ENCODE results near the gene TMTC2.

The TMTC2 gene

DNA sequence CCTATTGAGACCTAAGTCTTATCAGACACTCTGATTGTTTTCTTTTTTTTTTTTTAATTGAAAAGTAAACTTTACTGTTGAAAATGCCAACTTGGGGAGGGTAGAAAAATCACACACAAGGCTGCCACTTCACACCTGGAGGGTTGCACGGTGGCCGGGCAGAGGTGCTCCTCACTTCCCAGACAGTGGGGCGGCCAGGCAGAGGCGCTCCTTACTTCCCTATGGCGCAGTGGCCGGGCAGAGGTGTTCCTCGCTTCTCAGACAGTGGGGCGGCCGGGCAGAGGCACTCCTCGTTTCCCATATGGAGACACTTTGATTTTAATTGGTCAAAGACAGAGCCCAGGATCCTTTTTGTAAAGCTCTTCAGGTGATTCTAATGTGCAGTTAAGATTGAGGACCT is 399.3 kb downstream of the TMTC2 start:
- no peak for DNase-seq (ENCODE audit: low read depth)
- TF ChIP-seq, protein P1, sequence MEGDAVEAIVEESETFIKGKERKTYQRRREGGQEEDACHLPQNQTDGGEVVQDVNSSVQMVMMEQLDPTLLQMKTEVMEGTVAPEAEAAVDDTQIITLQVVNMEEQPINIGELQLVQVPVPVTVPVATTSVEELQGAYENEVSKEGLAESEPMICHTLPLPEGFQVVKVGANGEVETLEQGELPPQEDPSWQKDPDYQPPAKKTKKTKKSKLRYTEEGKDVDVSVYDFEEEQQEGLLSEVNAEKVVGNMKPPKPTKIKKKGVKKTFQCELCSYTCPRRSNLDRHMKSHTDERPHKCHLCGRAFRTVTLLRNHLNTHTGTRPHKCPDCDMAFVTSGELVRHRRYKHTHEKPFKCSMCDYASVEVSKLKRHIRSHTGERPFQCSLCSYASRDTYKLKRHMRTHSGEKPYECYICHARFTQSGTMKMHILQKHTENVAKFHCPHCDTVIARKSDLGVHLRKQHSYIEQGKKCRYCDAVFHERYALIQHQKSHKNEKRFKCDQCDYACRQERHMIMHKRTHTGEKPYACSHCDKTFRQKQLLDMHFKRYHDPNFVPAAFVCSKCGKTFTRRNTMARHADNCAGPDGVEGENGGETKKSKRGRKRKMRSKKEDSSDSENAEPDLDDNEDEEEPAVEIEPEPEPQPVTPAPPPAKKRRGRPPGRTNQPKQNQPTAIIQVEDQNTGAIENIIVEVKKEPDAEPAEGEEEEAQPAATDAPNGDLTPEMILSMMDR (IDR thresholded peaks at IDR 0.05; ENCODE audit: control insufficient read depth, extremely low read depth, insufficient read depth) = no peak
- no peak overlapping the region for H3K4me3 ChIP-seq (ENCODE audit: low read depth, low read length)

DNA sequence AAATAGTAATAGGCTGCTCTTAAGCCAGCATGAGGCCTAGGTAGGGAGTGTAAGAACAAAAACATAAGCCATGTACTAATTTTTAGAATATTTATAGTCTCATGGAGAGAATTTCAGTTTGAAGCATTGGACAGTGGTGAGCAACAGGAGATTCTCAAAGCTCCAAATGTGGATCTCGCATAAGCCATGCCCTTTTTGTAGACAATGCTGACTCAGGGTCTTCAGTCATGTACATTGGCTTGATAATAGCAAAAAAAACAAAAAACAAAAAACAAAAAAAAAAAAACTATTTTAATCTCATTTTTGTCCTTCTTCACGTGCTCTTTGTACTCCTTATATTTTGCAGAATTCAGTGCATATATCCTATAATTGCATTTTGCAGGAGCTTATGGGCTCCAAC is 402.9 kb downstream of the TMTC2 start:
- TF ChIP-seq, protein P1 (IDR thresholded peaks at IDR 0.05; ENCODE audit: control insufficient read depth, extremely low read depth, insufficient read depth) = no peak
- no peak overlapping the region for H3K4me3 ChIP-seq (ENCODE audit: low read depth, low read length)
- DNase-seq (ENCODE audit: low read depth) = no peak

DNA sequence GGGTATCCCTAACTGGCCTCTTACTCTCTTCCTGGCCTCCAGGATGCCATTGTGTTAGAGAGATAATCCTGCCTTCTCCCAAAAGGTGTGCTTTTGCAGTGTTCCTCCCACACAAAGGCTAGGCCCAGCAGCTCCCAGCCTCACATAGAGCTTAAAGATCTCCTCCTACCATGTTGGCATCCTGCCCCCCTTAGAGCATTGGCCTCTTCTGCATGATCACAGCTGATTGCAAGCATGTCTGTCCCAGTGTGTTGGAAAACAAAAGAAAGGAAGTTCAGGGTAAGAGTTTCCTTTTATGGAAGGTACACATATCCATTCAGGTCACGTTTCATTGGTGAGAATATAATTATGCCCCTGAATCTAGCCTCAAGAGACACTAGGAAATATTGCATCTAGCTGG is 405.4 kb downstream of the TMTC2 start:
- TF ChIP-seq, protein P1 (IDR thresholded peaks at IDR 0.05; ENCODE audit: control insufficient read depth, extremely low read depth, insufficient read depth) = no peak
- no peak for DNase-seq (ENCODE audit: low read depth)
- no peak overlapping the region for H3K4me3 ChIP-seq (ENCODE audit: low read depth, low read length)

DNA sequence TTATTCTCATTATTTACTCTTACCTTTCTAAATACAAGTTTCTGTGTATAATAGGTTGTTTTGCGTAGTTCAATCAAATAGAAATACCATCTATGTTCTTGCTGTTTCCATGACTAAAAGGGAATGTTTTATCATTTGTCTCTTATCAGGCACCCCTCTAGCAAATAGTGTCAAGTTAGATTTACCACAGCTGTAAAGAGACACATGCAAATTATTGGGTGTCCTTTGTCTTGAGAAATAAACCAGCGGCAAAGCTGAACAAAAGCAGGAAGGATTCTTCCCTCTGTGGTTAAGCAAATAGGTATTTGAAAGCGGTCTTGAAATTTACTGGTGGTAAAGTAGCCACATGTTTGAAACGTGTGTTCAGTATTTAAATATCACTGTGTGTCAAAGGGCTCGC is 405.9 kb downstream of the TMTC2 start:
- H3K4me3 ChIP-seq (ENCODE audit: low read depth, low read length) = no peak overlapping the region
- DNase-seq (ENCODE audit: low read depth) = no peak
- TF ChIP-seq, protein P1 (IDR thresholded peaks at IDR 0.05; ENCODE audit: control insufficient read depth, extremely low read depth, insufficient read depth) = no peak

DNA sequence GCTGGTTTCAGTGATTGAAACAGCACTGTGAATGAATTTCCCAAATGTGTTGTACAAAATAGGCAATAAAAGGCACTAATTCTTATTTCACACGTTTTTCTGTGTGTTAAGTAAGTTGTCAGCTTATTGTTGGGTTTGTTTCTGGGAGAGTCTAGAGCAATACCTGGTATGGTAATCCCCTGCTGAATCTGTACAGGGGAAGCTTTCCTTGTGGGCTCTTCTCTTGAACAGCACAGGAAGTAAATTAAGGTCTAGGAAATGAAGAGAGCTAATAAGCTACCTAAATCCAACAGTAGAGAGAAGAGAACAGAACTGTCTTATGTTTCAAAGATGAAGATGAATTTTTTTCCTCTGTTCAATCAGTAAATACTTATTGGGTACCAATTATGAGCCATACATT is 406.7 kb downstream of the TMTC2 start:
- no peak overlapping the region for H3K4me3 ChIP-seq (ENCODE audit: low read depth, low read length)
- TF ChIP-seq, protein P1 (IDR thresholded peaks at IDR 0.05; ENCODE audit: control insufficient read depth, extremely low read depth, insufficient read depth) = no peak
- DNase-seq (ENCODE audit: low read depth) = no peak

DNA sequence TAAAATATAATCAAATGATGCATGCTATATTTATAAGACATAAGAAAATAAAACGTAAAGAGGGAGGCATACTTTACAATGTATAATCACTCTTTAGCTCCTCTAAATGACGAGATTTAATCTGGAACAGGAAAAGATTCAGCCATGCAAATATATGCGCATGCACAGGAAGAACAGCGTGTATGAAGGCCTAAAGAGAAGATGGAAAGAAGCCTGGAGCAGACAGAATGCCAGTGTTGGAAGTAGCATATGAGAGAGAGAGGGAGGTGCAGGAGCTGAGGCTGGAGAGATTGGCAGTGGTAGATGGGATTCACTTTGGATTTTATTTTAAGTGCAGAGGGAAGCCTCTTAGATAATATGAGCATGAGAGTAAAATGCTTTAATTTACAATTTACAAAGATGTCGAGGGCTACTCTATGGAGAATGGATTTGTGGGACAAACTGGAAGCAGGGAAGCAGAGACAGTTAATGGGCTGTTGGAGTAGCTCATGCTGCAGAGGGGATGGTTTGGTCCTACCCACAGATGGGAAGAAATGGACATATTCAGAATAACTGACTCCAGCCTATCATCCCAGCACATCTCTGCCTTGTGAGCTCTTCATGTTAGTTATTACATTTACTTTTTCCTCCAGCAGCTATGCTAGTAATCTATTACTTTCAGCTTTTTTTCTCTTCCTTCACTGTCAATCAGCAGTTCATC is 411.1 kb downstream of the TMTC2 start:
- H3K4me3 ChIP-seq (ENCODE audit: low read depth, low read length) = no peak overlapping the region
- no peak for DNase-seq (ENCODE audit: low read depth)
- TF ChIP-seq, protein P1 (IDR thresholded peaks at IDR 0.05; ENCODE audit: control insufficient read depth, extremely low read depth, insufficient read depth) = no peak

DNA sequence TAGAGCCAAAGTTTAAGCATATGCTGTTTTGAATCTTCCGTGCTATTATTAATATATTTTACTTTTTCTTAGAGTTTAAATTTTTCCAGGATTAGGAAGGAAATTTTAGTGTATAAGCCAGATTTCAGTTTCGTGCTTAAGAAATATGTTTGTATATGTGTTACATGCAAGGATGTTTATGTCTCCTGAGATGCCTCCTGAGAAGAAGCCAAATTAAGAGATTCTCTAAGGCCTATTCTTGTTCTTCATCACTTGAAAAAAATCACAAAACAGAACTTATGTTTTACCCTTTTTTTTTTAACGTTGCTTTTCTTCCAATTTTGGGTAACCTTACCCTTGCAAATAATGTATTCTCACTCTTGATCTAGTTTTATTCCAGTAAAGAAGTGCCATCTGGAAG is 412.7 kb downstream of the TMTC2 start:
- no peak overlapping the region for H3K4me3 ChIP-seq (ENCODE audit: low read depth, low read length)
- TF ChIP-seq, protein P1 (IDR thresholded peaks at IDR 0.05; ENCODE audit: control insufficient read depth, extremely low read depth, insufficient read depth) = no peak
- no peak for DNase-seq (ENCODE audit: low read depth)
